B cell (primary cell): ENCODE measurements around the gene ADCY2. TPM values are rescaled to one million over a fixed set of nuclear protein-coding genes. Genes with fewer than 3 reads are reported as not detected.

Source experiments
- ATAC-seq: fragments of 200-7000 bp; cut with Tn5 transposase; one replicate; pipeline ENCODE4 v1.10.0; 2021; ENCODE audit warnings: low read depth, mild to moderate bottlenecking, moderate number of reproducible peaks, moderate library complexity
- CTCF ChIA-PET: fragments of 350-600 bp; sonication (Branson Sonifier 250); formaldehyde crosslinking; loops from one replicate; lab custom pipeline; 2021; ENCODE audit warnings: antibody characterized with exemption, inconsistent platforms; lab: Charles Lee
- POLR2A ChIA-PET: fragments of 350-600 bp; sonication (Branson Sonifier 250); formaldehyde crosslinking; loops from one replicate; lab custom pipeline; 2021; ENCODE audit warnings: antibody characterized with exemption; lab: Charles Lee
- DNase-seq: peaks from one replicate; pipeline ENCODE4 v3.0.0; 2013
- H2AFZ ChIP-seq: 2 replicates; pipeline ENCODE4 v1.6.1; 2012; ENCODE audit warnings: mild to moderate bottlenecking, low read depth, low read length; ENCODE audit not compliant: insufficient read depth, poor library complexity, severe bottlenecking
- H3K27ac ChIP-seq, 2 donors: 1 replicate in 1 of 2; 2 replicates in 1 of 2; pipeline ENCODE4 v1.5.1; 2012 to 2013; ENCODE audit warnings: low read length in 2 of 2, mild to moderate bottlenecking in 2 of 2, moderate library complexity in 1 of 2
- H3K27me3 ChIP-seq, 4 experiments: fragments of 200-600 bp in 1 of 4; sonication (generic) in 1 of 4; replicated peaks in 1 of 4; 1 replicate in 2 of 4; 2 replicates in 2 of 4; pipeline versions ENCODE4 v1.6.1 to v1.7.0; 2013 to 2016; ENCODE audit warnings: low read length in 3 of 4, mild to moderate bottlenecking in 2 of 4, mixed read lengths in 1 of 4, moderate library complexity in 1 of 4; ENCODE audit not compliant: insufficient read depth in 4 of 4, control insufficient read depth in 3 of 4; ENCODE audit errors: control extremely low read depth in 1 of 4
- H3K36me3 ChIP-seq, 2 experiments: replicated peaks in 1 of 2; 1 replicate in 1 of 2; 2 replicates in 1 of 2; pipeline versions ENCODE4 v1.6.1 to v1.7.1; 2013; ENCODE audit warnings: low read length in 1 of 2; ENCODE audit not compliant: insufficient read depth in 2 of 2, control insufficient read depth in 1 of 2; ENCODE audit errors: control extremely low read depth in 1 of 2, extremely low read depth in 1 of 2
- H3K4me1 ChIP-seq, 2 donors: fragments of 200-600 bp in 1 of 2; sonication (generic) in 1 of 2; 1 replicate in 1 of 2; 2 replicates in 1 of 2; pipeline versions ENCODE4 v1.5.1 to v1.6.1; 2013 to 2017; ENCODE audit warnings: low read length in 2 of 2; ENCODE audit not compliant: control insufficient read depth in 2 of 2, insufficient read depth in 2 of 2
- H3K4me2 ChIP-seq: replicated peaks from 2 replicates; pipeline ENCODE3; 2012; ENCODE audit warnings: mild to moderate bottlenecking, low read depth, low read length; ENCODE audit not compliant: poor library complexity, severe bottlenecking
- H3K4me3 ChIP-seq, 5 experiments: fragments of 200-600 bp in 1 of 5; sonication (generic) in 1 of 5; 1 replicate in 3 of 5; 2 replicates in 2 of 5; pipeline versions ENCODE4 v1.5.1 to v1.7.0; 2011 to 2016; ENCODE audit warnings: low read length in 4 of 5, mild to moderate bottlenecking in 4 of 5, low read depth in 2 of 5, control low read depth in 1 of 5, moderate library complexity in 1 of 5; ENCODE audit not compliant: insufficient read depth in 1 of 5; ENCODE audit errors: control extremely low read depth in 1 of 5, extremely low read depth in 1 of 5
- H3K79me2 ChIP-seq: fragments of 200-600 bp; sonication (generic); one replicate; pipeline ENCODE4 v1.6.0; 2016; ENCODE audit warnings: low read length; ENCODE audit not compliant: control insufficient read depth, insufficient read depth
- H3K9ac ChIP-seq: fragments of 200-600 bp; sonication (generic); 2 replicates; pipeline ENCODE4 v1.6.1; 2017; ENCODE audit warnings: mild to moderate bottlenecking, low read length, moderate library complexity
- H3K9me3 ChIP-seq, 3 donors: one replicate each; pipeline versions ENCODE4 v1.6.1 to v1.7.1; 2013; ENCODE audit warnings: low read length in 2 of 3; ENCODE audit not compliant: control insufficient read depth in 2 of 3, insufficient read depth in 1 of 3; ENCODE audit errors: control extremely low read depth in 1 of 3
- H4K20me1 ChIP-seq: 2 replicates; pipeline ENCODE4 v1.6.0; 2012; ENCODE audit warnings: mild to moderate bottlenecking, low read length; ENCODE audit not compliant: insufficient read depth, control insufficient read depth, poor library complexity, severe bottlenecking
- H3K27ac Mint-ChIP-seq: one replicate; pipeline ENCODE4 v1.8.0; 2021; ENCODE audit warnings: mixed read lengths
- H3K27me3 Mint-ChIP-seq: one replicate; pipeline ENCODE4 v1.8.0; 2021; ENCODE audit warnings: mixed read lengths
- H3K4me1 Mint-ChIP-seq: one replicate; pipeline ENCODE4 v1.8.0; 2021; ENCODE audit warnings: mixed read lengths
- H3K4me3 Mint-ChIP-seq: one replicate; pipeline ENCODE4 v1.8.0; 2021; ENCODE audit warnings: mixed read lengths
- H3K9me3 Mint-ChIP-seq: one replicate; pipeline ENCODE4 v1.8.0; 2022; ENCODE audit warnings: mixed read lengths; ENCODE audit not compliant: insufficient read depth
- CTCF ChIP-seq: fragments of 200-600 bp; IDR thresholded peaks from one replicate; pipeline ENCODE4 v1.8.0; 2022; ENCODE audit warnings: antibody characterized with exemption, mild to moderate bottlenecking
- EZH2 ChIP-seq: IDR thresholded peaks from 2 replicates; pipeline ENCODE4 v1.6.1; 2012; ENCODE audit warnings: borderline replicate concordance, low read depth, mild to moderate bottlenecking, moderate library complexity, low read length; ENCODE audit not compliant: insufficient read depth, poor library complexity, severe bottlenecking
- WGBS: methylation state at CpG from one replicate; pipeline ENCODE4 v1.1.5; 2013; ENCODE audit warnings: missing lambda C conversion rate; ENCODE audit not compliant: insufficient coverage; 5-methylcytosine and 5-hydroxymethylcytosine counted together
- intact Hi-C: fragments of 100-400 bp; cut with micrococcal nuclease; formaldehyde crosslinking; loops from one replicate; pipeline ENCODE4 v1.10.0; 2022
- polyA plus RNA-seq: library from polyadenylated mRNA; depleted of rRNA; stranded (reverse); fragments of >200 nt; gene quantifications from 2 replicates; pipeline ENCODE4 v1.2.3, GENCODE V29; 2012
- total RNA-seq, 2 donors: library from RNA; stranded (reverse); fragments of 120-200 nt in 1 of 2; gene quantifications; 1 replicate in 1 of 2; 2 replicates in 1 of 2; pipeline versions ENCODE4 v1.2.3 to v1.2.4, GENCODE V29; 2013 to 2022

ADCY2 gene
- total and polyA plus RNA-seq, 2 donors (not counting 1 experiment from before 2014, with no cell fraction given), result not detected

GRCh38 chr5:7638456-7638855 is 242.5 kb downstream of the ADCY2 start:
- Mint-ChIP-seq H3K27me3 (no peaks in the 10 kb centered on the region), H3K4me3 (no peak overlapping the region), H3K4me1 (no peaks in the 10 kb centered on the region), H3K9me3 (peaks cover 7% of the 10 kb centered on the region), H3K27ac (no peak overlapping the region)
- ChIA-PET CTCF (no interaction called here), POLR2A (no interaction called here)
- H3K4me1 ChIP-seq, result no peaks in the 10 kb centered on the region
- 88% methylated on average over 4 of the region's 4 CpGs for WGBS
- H3K27ac ChIP-seq, result no peak overlapping the region
- no peaks in the 10 kb centered on the region for H3K27me3 ChIP-seq
- ATAC-seq (no peak), DNase-seq (no peak)
- no peak overlapping the region for H2AFZ ChIP-seq
- H3K9me3 ChIP-seq, result peaks cover 0 to 3% (median 0%) of the 10 kb centered on the region in 3 donors
- no peaks in the 10 kb centered on the region for H3K79me2 ChIP-seq
- H4K20me1 ChIP-seq, result no peaks in the 10 kb centered on the region
- H3K4me3 ChIP-seq, result no peak overlapping the region
- intact Hi-C loops, result no loop called here
- no peak overlapping the region for H3K9ac ChIP-seq
- no peaks in the 10 kb centered on the region for H3K36me3 ChIP-seq
- TF ChIP-seq EZH2, result no peak
- no peak for TF ChIP-seq CTCF
- H3K4me2 ChIP-seq, result no peak overlapping the region

GRCh38 chr5:7642029-7642428 is 246.1 kb downstream of the ADCY2 start:
- CTCF ChIA-PET, result no interaction called here
- no peak for DNase-seq

More at GRCh38 chr5:7642029-7642428, 246.1 kb downstream of the ADCY2 start:
- intact Hi-C loops, result no loop called here
- Histone ChIP-seq H3K9me3 (no peaks in the 10 kb centered on the region), H3K4me1 (no peaks in the 10 kb centered on the region), H3K27me3 (no peaks in the 10 kb centered on the region), H3K4me3 (no peak overlapping the region), H3K4me2 (no peak overlapping the region), H3K79me2 (no peaks in the 10 kb centered on the region), H2AFZ (no peak overlapping the region), H3K27ac (no peak overlapping the region), H4K20me1 (no peaks in the 10 kb centered on the region), H3K36me3 (no peaks in the 10 kb centered on the region), H3K9ac (no peak overlapping the region)
- Mint-ChIP-seq H3K27me3 (no peaks in the 10 kb centered on the region), H3K9me3 (peaks cover 7% of the 10 kb centered on the region), H3K27ac (no peak overlapping the region), H3K4me3 (no peak overlapping the region), H3K4me1 (no peaks in the 10 kb centered on the region)
- TF ChIP-seq CTCF, result no peak
- TF ChIP-seq EZH2, result no peak
- POLR2A ChIA-PET, result no interaction called here
- no peak for ATAC-seq
